HEK293 (cell line): ENCODE measurements around the gene LLGL2.
A peak's percentile ranks its signal among the peaks of the same experiment; 100 is the strongest.

Experiments used
- CTCF ChIA-PET: fragments of 350-600 bp; formaldehyde crosslinking; extraction: SDS; loops from one replicate; lab custom pipeline; 2021; ENCODE audit warnings: antibody characterized with exemption; lab: Yijun Ruan, JAX
- POLR2A ChIA-PET: fragments of 300-600 bp; formaldehyde crosslinking; extraction: SDS; loops from one replicate; lab custom pipeline; 2020; ENCODE audit warnings: antibody characterized with exemption, inconsistent platforms; lab: Yijun Ruan, JAX
- H3K27ac ChIP-seq: fragments of 200-500 bp; sonication (Bioruptor generic); 2 replicates; pipeline ENCODE4 v1.5.1; 2014; ENCODE audit warnings: low read depth, low read length, control low read depth, inconsistent platforms; ENCODE audit errors: extremely low read depth
- H3K36me3 ChIP-seq, 2 experiments: fragments of 200-500 bp in 1 of 2; sonication (Bioruptor generic) in 1 of 2; 1 replicate in 1 of 2; 2 replicates in 1 of 2; pipeline ENCODE4 v1.5.1; 2014 to 2017; ENCODE audit warnings: inconsistent platforms in 2 of 2, low read length in 2 of 2; ENCODE audit not compliant: control insufficient read depth in 2 of 2, insufficient read depth in 1 of 2
- H3K4me1 ChIP-seq: fragments of 200-500 bp; sonication (Bioruptor generic); 2 replicates; pipeline ENCODE4 v1.5.1; 2014; ENCODE audit warnings: mild to moderate bottlenecking, low read length, inconsistent platforms; ENCODE audit not compliant: control insufficient read depth, insufficient read depth
- H3K4me3 ChIP-seq: 2 replicates; pipeline ENCODE4 v1.5.1; 2011; ENCODE audit warnings: low read depth, mild to moderate bottlenecking, control low read depth, low read length, moderate library complexity
- H3K9me3 ChIP-seq: fragments of 200-500 bp; sonication (Bioruptor generic); 2 replicates; pipeline ENCODE4 v1.5.1; 2014; ENCODE audit warnings: low read depth, low read length, inconsistent platforms; ENCODE audit not compliant: control insufficient read depth, insufficient read depth
- EGR2 ChIP-seq: fragments of 450-650 bp; formaldehyde crosslinking; IDR thresholded peaks from 2 replicates; pipeline ENCODE4 v1.5.1; 2016; ENCODE audit warnings: low read depth, missing biosample characterization, missing genetic modification characterization
- FEZF1 ChIP-seq: fragments of 450-650 bp; formaldehyde crosslinking; IDR thresholded peaks from 2 replicates; pipeline ENCODE4 v1.5.1; 2016; ENCODE audit warnings: missing biosample characterization, missing genetic modification characterization
- GLIS2 ChIP-seq: fragments of 450-650 bp; formaldehyde crosslinking; IDR thresholded peaks from 2 replicates; pipeline ENCODE4 v1.5.1; 2016; ENCODE audit warnings: missing biosample characterization, missing genetic modification characterization
- YY2 ChIP-seq: fragments of 450-650 bp; formaldehyde crosslinking; IDR thresholded peaks from 2 replicates; pipeline ENCODE4 v1.5.1; 2016; ENCODE audit warnings: missing biosample characterization, missing genetic modification characterization
- ZBTB17 ChIP-seq: fragments of 450-650 bp; formaldehyde crosslinking; IDR thresholded peaks from 2 replicates; pipeline ENCODE4 v1.5.1; 2016; ENCODE audit warnings: missing biosample characterization, missing genetic modification characterization
- ZBTB7A ChIP-seq: fragments of 450-650 bp; formaldehyde crosslinking; IDR thresholded peaks from 2 replicates; pipeline ENCODE4 v1.5.1; 2016; ENCODE audit warnings: low read depth, missing biosample characterization, missing genetic modification characterization
- ZFHX2 ChIP-seq: fragments of 450-650 bp; formaldehyde crosslinking; conservative IDR thresholded peaks from 2 replicates; pipeline ENCODE4 v1.5.1; 2016; ENCODE audit warnings: missing biosample characterization, missing genetic modification characterization
- ZIC2 ChIP-seq: fragments of 450-650 bp; formaldehyde crosslinking; IDR thresholded peaks from 2 replicates; pipeline ENCODE4 v1.5.1; 2016; ENCODE audit warnings: missing biosample characterization, missing genetic modification characterization
- ZNF26 ChIP-seq: fragments of 450-650 bp; formaldehyde crosslinking; IDR thresholded peaks from 2 replicates; pipeline ENCODE4 v1.5.1; 2016; ENCODE audit warnings: missing biosample characterization, missing genetic modification characterization
- ZNF280C ChIP-seq: fragments of 450-650 bp; formaldehyde crosslinking; IDR thresholded peaks from 2 replicates; pipeline ENCODE4 v1.5.1; 2016; ENCODE audit warnings: missing biosample characterization, missing genetic modification characterization
- ZNF416 ChIP-seq: fragments of 450-650 bp; formaldehyde crosslinking; IDR thresholded peaks from 2 replicates; pipeline ENCODE4 v1.5.1; 2016; ENCODE audit warnings: missing biosample characterization, missing genetic modification characterization
- ZNF521 ChIP-seq: fragments of 450-650 bp; formaldehyde crosslinking; IDR thresholded peaks from 2 replicates; pipeline ENCODE4 v1.5.1; 2017; ENCODE audit warnings: missing biosample characterization, mild to moderate bottlenecking, missing genetic modification characterization
- ZNF544 ChIP-seq: fragments of 450-650 bp; formaldehyde crosslinking; IDR thresholded peaks from 2 replicates; pipeline ENCODE4 v1.5.0; 2017; ENCODE audit warnings: missing biosample characterization, missing genetic modification characterization
- ZNF571 ChIP-seq: fragments of 450-650 bp; formaldehyde crosslinking; IDR thresholded peaks from 2 replicates; pipeline ENCODE4 v1.5.0; 2017; ENCODE audit warnings: missing biosample characterization, missing genetic modification characterization
- ZNF776 ChIP-seq: fragments of 450-650 bp; formaldehyde crosslinking; IDR thresholded peaks from 2 replicates; pipeline ENCODE4 v1.5.0; 2017; ENCODE audit warnings: missing biosample characterization, missing genetic modification characterization, borderline replicate concordance
- ZNF785 ChIP-seq: fragments of 450-650 bp; formaldehyde crosslinking; IDR thresholded peaks from 2 replicates; pipeline ENCODE4 v1.5.1; 2016; ENCODE audit warnings: missing biosample characterization, missing genetic modification characterization
- ZSCAN16 ChIP-seq: fragments of 450-650 bp; formaldehyde crosslinking; IDR thresholded peaks from 2 replicates; pipeline ENCODE4 v1.5.1; 2016; ENCODE audit warnings: missing biosample characterization, missing genetic modification characterization
- ZXDB ChIP-seq: fragments of 450-650 bp; formaldehyde crosslinking; IDR thresholded peaks from 2 replicates; pipeline ENCODE4 v1.5.1; 2016; ENCODE audit warnings: missing biosample characterization, missing genetic modification characterization

Gene LLGL2

GRCh38 chr17:75486151-75486550, 39.3 kb upstream of the LLGL2 start:
- Histone ChIP-seq H3K4me1 (no peaks in the 10 kb centered on the region), H3K9me3 (no peaks in the 10 kb centered on the region), H3K36me3 (peaks cover 0 to 22% of the 10 kb centered on the region in 2 experiments; a peak in 2 of 3 replicates), H3K4me3 (no peak overlapping the region), H3K27ac (no peak overlapping the region)
- ChIA-PET CTCF (interaction anchor here (0.6 kb wide), 2 partner anchors 360 to 1828 kb away, joined by 3 to 4 read pairs; no protein-coding TSS in a partner anchor), POLR2A (interaction anchor here (1.6 kb wide), 1 partner anchor 10 kb away, joined by 5 read pairs; no protein-coding TSS in a partner anchor)
- peak; percentile 30; the same call in 1 of the 2 replicates for TF ChIP-seq ZFHX2 (tag by site-specific recombination)
- TF ChIP-seq ZNF776 (tag by site-specific recombination) = no peak
- peak; percentile 23; the same call in 1 of the 2 replicates for TF ChIP-seq EGR2 (tag by site-specific recombination)

- no peak overlapping the region for H3K4me3 ChIP-seq
- TF ChIP-seq FEZF1 (tag by site-specific recombination) (no peak), ZIC2 (tag by site-specific recombination) (no peak), ZSCAN16 (no peak), ZNF785 (tag by site-specific recombination) (no peak)
- ChIA-PET POLR2A (interaction anchor here (1.5 to 1.6 kb wide), 2 partner anchors 10 to 29 kb away, joined by 4 to 5 read pairs; partner anchors contain the start of gene TSEN54), CTCF (interaction anchor here (0.6 to 1.2 kb wide), 4 partner anchors 32 to 359 kb away, joined by 3 to 4 read pairs (median 3); no protein-coding TSS in a partner anchor)
- H3K9me3 ChIP-seq = no peaks in the 10 kb centered on the region
- H3K4me1 ChIP-seq = no peaks in the 10 kb centered on the region
- H3K36me3 ChIP-seq = peaks cover 0 to 30% of the 10 kb centered on the region in 2 experiments; a peak in 2 of 3 replicates
- H3K27ac ChIP-seq = no peak overlapping the region
These were observed 38.5 kb upstream of the LLGL2 start for GRCh38 chr17:75486951-75487350.

- CTCF ChIA-PET = interaction anchor here (0.7 to 1.2 kb wide), 6 partner anchors 30 to 248 kb away, joined by 3 read pairs; no protein-coding TSS in a partner anchor
- TF ChIP-seq ZNF571 (no peak), YY2 (tag by site-specific recombination) (no peak), ZNF544 (no peak), ZNF416 (tag by site-specific recombination) (no peak), GLIS2 (tag by site-specific recombination) (no peak), ZBTB7A (tag by site-specific recombination) (no peak), ZNF521 (tag by site-specific recombination) (no peak), ZXDB (no peak), ZNF26 (tag by site-specific recombination) (no peak), ZNF280C (tag by site-specific recombination) (no peak), ZBTB17 (tag by site-specific recombination) (no peak)
- TF ChIP-seq, all 188 proteins: peak for 0
- POLR2A ChIA-PET = interaction anchor here (0.5 to 1.5 kb wide), 2 partner anchors 29 to 122 kb away, joined by 3 to 4 read pairs; partner anchors contain the start of gene TSEN54
These were observed 38.0 kb upstream of the LLGL2 start for GRCh38 chr17:75487351-75488070.

More at GRCh38 chr17:75487351-75488070, 38.0 kb upstream of the LLGL2 start:
- Histone ChIP-seq H3K36me3 (peaks cover 0 to 36% of the 10 kb centered on the region in 2 experiments; a peak in 2 of 3 replicates), H3K4me3 (no peak overlapping the region), H3K9me3 (no peaks in the 10 kb centered on the region), H3K4me1 (no peaks in the 10 kb centered on the region), H3K27ac (no peak overlapping the region)
